Endothelial cell of umbilical vein (primary cell): ENCODE results near the gene ANKK1. TPM values are rescaled to one million over a fixed set of nuclear protein-coding genes. Genes with fewer than 3 reads are reported as not detected.

Source experiments
- BruUV-seq: library from RNA; stranded (reverse); fragments of 400-500 nt; replicated peaks from 2 replicates; lab custom pipeline; 2021; lab: Mats Ljungman, UMichigan
- CTCF ChIA-PET: fragments of 300-600, 350-600 bp; sonication (Branson Sonifier 250); formaldehyde crosslinking; loops from one replicate; lab custom pipeline; 2021; ENCODE audit warnings: antibody characterized with exemption, inconsistent platforms; lab: Charles Lee
- POLR2A ChIA-PET: fragments of 300-600, 350-600 bp; sonication (Branson Sonifier 250); formaldehyde crosslinking; loops from one replicate; lab custom pipeline; 2021; ENCODE audit warnings: antibody characterized with exemption, inconsistent platforms; lab: Charles Lee
- DNase-seq: peaks from one replicate; pipeline ENCODE4 v3.0.0-alpha.2; 2011; ENCODE audit warnings: low read depth, low spot score
- FAIRE-seq: peaks from 2 replicates; lab custom pipeline; 2011; peaks lifted over from hg19 to GRCh38; lab: Jason Lieb, UNC
- H2AFZ ChIP-seq: 2 replicates; pipeline ENCODE4 v1.6.0; 2012; ENCODE audit warnings: low read depth, low read length, control low read depth, inconsistent platforms
- H3K27ac ChIP-seq: 2 replicates; pipeline ENCODE4 v1.5.1; 2011; ENCODE audit warnings: low read depth, mild to moderate bottlenecking, control low read depth, low read length, moderate library complexity; ENCODE audit not compliant: insufficient read depth
- H3K27me3 ChIP-seq, 2 experiments: 2 replicates each; pipeline versions ENCODE4 v1.6.0 to v1.6.1; 2011; ENCODE audit warnings: low read length in 2 of 2, mixed read lengths in 1 of 2; ENCODE audit not compliant: control insufficient read depth in 2 of 2, insufficient read depth in 2 of 2
- H3K36me3 ChIP-seq, 2 experiments: 2 replicates in 1 of 2; 3 replicates in 1 of 2; pipeline ENCODE4 v1.5.1; 2011; ENCODE audit warnings: low read length in 2 of 2, mild to moderate bottlenecking in 1 of 2, moderate library complexity in 1 of 2; ENCODE audit not compliant: control insufficient read depth in 2 of 2, insufficient read depth in 2 of 2; ENCODE audit errors: extremely low read depth in 1 of 2
- H3K4me1 ChIP-seq: 3 replicates; pipeline ENCODE4 v1.5.1; 2011; ENCODE audit warnings: mild to moderate bottlenecking, low read length; ENCODE audit not compliant: control insufficient read depth, insufficient read depth; ENCODE audit errors: extremely low read depth
- H3K4me2 ChIP-seq: 2 replicates; pipeline ENCODE4 v1.6.1; 2011; ENCODE audit warnings: low read length, control low read depth, mixed read lengths; ENCODE audit not compliant: insufficient read depth
- H3K4me3 ChIP-seq, 3 experiments: fragments of 200-600 bp in 1 of 3; sonication (generic), shearing (Covaris generic) in 1 of 3; replicated peaks in 1 of 3; 2 replicates each; pipeline ENCODE4 v1.5.1; 2011 to 2016; ENCODE audit warnings: control low read depth in 3 of 3, low read length in 3 of 3, mild to moderate bottlenecking in 2 of 3, inconsistent platforms in 1 of 3, low read depth in 1 of 3, moderate library complexity in 1 of 3; ENCODE audit not compliant: insufficient read depth in 1 of 3
- H3K79me2 ChIP-seq: 2 replicates; pipeline ENCODE4 v1.6.0; 2012; ENCODE audit warnings: low read length, inconsistent platforms; ENCODE audit not compliant: control insufficient read depth, insufficient read depth
- H3K9ac ChIP-seq: replicated peaks from 2 replicates; pipeline ENCODE3; 2011; ENCODE audit warnings: low read length, control low read depth; ENCODE audit not compliant: insufficient read depth; ENCODE audit errors: extremely low read depth
- H3K9me1 ChIP-seq: replicated peaks from 3 replicates; pipeline ENCODE4 v1.6.0; 2011; ENCODE audit warnings: mild to moderate bottlenecking, low read length; ENCODE audit not compliant: control insufficient read depth, insufficient read depth; ENCODE audit errors: extremely low read depth
- H3K9me3 ChIP-seq: replicated peaks from 2 replicates; pipeline ENCODE4 v1.5.1; 2012; ENCODE audit warnings: low read length, inconsistent platforms; ENCODE audit not compliant: control insufficient read depth, insufficient read depth
- H4K20me1 ChIP-seq: replicated peaks from 2 replicates; pipeline ENCODE3; 2011; ENCODE audit warnings: mild to moderate bottlenecking, low read length; ENCODE audit not compliant: control insufficient read depth, insufficient read depth; ENCODE audit errors: extremely low read depth
- FOS ChIP-seq: IDR thresholded peaks from 2 replicates; pipeline ENCODE4 v1.6.1; 2011; ENCODE audit warnings: mild to moderate bottlenecking, low read length, moderate library complexity, borderline replicate concordance; ENCODE audit not compliant: insufficient read depth
- JUN ChIP-seq: IDR thresholded peaks from 2 replicates; pipeline ENCODE4 v1.6.1; 2011; ENCODE audit warnings: borderline replicate concordance, low read depth; ENCODE audit not compliant: insufficient read length, insufficient read depth
- MAX ChIP-seq: IDR thresholded peaks from 2 replicates; pipeline ENCODE4 v1.6.1; 2011; ENCODE audit not compliant: insufficient read depth, insufficient read length
- MYC ChIP-seq: IDR thresholded peaks from one replicate; pipeline ENCODE4 v1.6.1; 2011; ENCODE audit warnings: mild to moderate bottlenecking, low read depth, low read length
- POLR2AphosphoS5 ChIP-seq: IDR thresholded peaks from 2 replicates; pipeline ENCODE4 v1.6.1; 2012; ENCODE audit warnings: low read depth, mild to moderate bottlenecking, control low read depth, low read length, moderate library complexity; ENCODE audit not compliant: insufficient read depth
- dilution Hi-C: fragments of 300-500 bp; cut with MboI; formaldehyde crosslinking; loops from one replicate; pipeline ENCODE4 v1.15.0; 2019; ENCODE audit warnings: low sequenced_read_pairs; ENCODE audit not compliant: extremely low pct_ligation_motif_present
- intact Hi-C: fragments of 100-400 bp; cut with micrococcal nuclease; formaldehyde crosslinking; loops from one replicate; pipeline ENCODE4 v1.10.0; 2022
- polyA plus RNA-seq, 4 experiments: library from polyadenylated mRNA; depleted of rRNA in 3 of 4; stranded (reverse) in 3 of 4; unstranded in 1 of 4; fragments of >200 nt; gene quantifications; 2 replicates each; pipeline versions ENCODE4 v1.2.1 to v1.2.3, GENCODE V29; 2011 to 2012; ENCODE audit warnings: missing spikeins in 1 of 4
- total RNA-seq: library from RNA; stranded (reverse); gene quantifications from 2 replicates; pipeline ENCODE4 v1.2.3, GENCODE V29; 2021

Gene ANKK1
- total and polyA plus RNA-seq, 2 donors (not counting 3 experiments of a cell fraction or from before 2014, with no cell fraction given): not detected

GRCh38 chr11:113400631-113401230 is 13.2 kb downstream of the ANKK1 start:
- TF ChIP-seq POLR2AphosphoS5 (no peak), JUN (no peak), MAX (no peak)
- Histone ChIP-seq H3K27me3 (no peaks in the 10 kb centered on the region), H3K27ac (no peak overlapping the region), H2AFZ (no peak overlapping the region), H3K4me3 (no peak overlapping the region), H3K9ac (no peak overlapping the region), H3K36me3 (no peaks in the 10 kb centered on the region), H3K4me2 (no peak overlapping the region), H3K79me2 (no peaks in the 10 kb centered on the region), H3K9me1 (no peaks in the 10 kb centered on the region), H3K4me1 (no peaks in the 10 kb centered on the region), H3K9me3 (no peaks in the 10 kb centered on the region), H4K20me1 (no peaks in the 10 kb centered on the region)
- BruUV-seq: no TSS peak
- ChIA-PET POLR2A (no interaction called here), CTCF (no interaction called here)
- no peak for DNase-seq
- FAIRE-seq: no peak
- intact Hi-C loops: no loop called here
- dilution Hi-C loops: no loop called here

- H3K27me3 ChIP-seq: no peaks in the 10 kb centered on the region
- no peak overlapping the region for H3K4me2 ChIP-seq
- H3K4me3 ChIP-seq: no peak overlapping the region
- ChIA-PET CTCF (interaction anchor here (0.9 kb wide), 1 partner anchor 112 kb away, joined by 3 read pairs; no protein-coding TSS in a partner anchor), POLR2A (interaction anchor here (0.5 kb wide), 1 partner anchor 1802 kb away, joined by 4 read pairs; no protein-coding TSS in a partner anchor)
- no peaks in the 10 kb centered on the region for H3K9me3 ChIP-seq
- H3K9ac ChIP-seq: no peak overlapping the region
- no peaks in the 10 kb centered on the region for H3K9me1 ChIP-seq
- no peak overlapping the region for H3K27ac ChIP-seq
- DNase-seq (peak; percentile 9), FAIRE-seq (no peak)
- H2AFZ ChIP-seq: no peak overlapping the region
- dilution Hi-C loops (no loop called here), intact Hi-C loops (no loop called here)
- no peak for TF ChIP-seq POLR2AphosphoS5
- TF ChIP-seq MYC: no peak
- TF ChIP-seq MAX: no peak
- TF ChIP-seq FOS: no peak
- no peak for TF ChIP-seq JUN
- H4K20me1 ChIP-seq: no peaks in the 10 kb centered on the region
- H3K4me1 ChIP-seq: no peaks in the 10 kb centered on the region
- H3K79me2 ChIP-seq: no peaks in the 10 kb centered on the region
- no peaks in the 10 kb centered on the region for H3K36me3 ChIP-seq
- BruUV-seq: no TSS peak
Observed at GRCh38 chr11:113401718-113402117, 14.1 kb downstream of the ANKK1 start.
